HG03460 (cell line): ENCODE measurements around the gene LAGE3.

Experiments used
- ATAC-seq: cut with Tn5 transposase; IDR thresholded peaks from one replicate; pipeline ENCODE4 v1.9.1; 2021; ENCODE audit not compliant: unreplicated experiment

Gene LAGE3

GRCh38 chrX:154477891-154478477 lies 1.1 kb downstream of the LAGE3 start:
- ATAC-seq: no peak

DNA sequence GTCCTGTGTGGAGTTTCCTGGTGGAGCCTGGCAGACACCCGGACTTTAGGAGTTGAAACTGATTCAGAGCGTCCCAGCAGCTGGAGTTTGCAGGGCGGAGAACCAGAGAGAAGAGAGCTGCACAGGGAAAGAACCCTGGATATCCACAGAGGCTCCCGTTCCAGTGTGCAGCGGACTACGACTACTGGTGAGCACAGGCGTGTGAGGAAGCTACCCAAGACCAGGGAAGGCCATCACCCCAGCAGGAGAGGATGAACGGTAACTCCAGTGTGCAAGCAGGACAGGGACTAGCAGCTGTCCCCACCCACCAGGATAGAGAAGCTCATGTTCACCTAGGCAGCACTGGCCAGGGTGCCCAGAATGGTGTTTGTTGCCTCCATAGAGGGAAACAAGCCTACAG lies 2.3 kb downstream of the LAGE3 start:
- ATAC-seq: no peak

GRCh38 chrX:154473683-154474082 lies 5.4 kb downstream of the LAGE3 start:
- ATAC-seq: no peak

DNA sequence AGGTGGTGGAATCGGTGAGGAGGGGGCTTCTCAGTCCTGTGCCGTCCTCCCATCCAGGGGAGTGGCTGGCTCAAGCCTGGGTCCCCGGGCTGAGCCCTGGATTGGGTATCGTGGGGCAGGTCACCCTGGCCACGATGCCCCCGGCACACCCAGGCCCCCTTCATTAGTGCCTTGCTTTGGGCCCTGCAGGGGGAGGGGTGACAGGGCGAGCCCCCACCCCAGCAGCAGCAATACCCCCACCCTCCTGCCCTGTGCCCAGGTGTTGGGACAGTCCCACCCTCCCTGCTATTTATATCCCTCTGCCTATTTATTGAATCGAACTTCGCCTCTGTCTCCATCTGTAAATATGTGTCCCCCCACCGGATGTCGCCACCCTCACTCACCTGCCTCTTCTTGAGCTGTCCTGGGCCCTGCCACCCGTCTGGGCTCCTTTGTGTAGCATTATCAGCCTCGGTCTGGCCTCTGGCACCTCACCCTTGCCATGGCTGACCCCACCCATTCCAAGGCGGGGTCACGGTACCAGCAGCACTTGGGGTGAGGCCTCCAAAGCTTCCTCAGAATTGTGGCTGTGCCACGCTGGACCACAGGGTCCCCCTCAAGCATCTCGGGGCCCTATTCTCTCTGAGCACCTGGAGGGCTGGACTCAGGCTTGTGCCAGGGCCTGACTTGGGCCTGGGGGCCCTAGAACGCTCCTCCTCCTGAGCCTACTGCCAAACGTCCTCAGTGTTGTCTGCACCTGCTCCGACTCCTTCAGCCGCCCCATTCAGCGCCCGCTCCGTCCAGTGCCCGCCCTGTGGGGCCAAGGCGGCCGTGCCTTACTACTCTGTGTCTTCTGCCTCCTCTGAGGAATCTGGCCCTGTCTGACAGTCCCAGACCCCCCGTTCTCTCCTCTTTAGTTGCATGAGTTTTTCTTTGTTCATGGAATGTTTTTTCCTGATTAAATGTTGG lies 6.1 kb downstream of the LAGE3 start:
- ATAC-seq: no peak

DNA sequence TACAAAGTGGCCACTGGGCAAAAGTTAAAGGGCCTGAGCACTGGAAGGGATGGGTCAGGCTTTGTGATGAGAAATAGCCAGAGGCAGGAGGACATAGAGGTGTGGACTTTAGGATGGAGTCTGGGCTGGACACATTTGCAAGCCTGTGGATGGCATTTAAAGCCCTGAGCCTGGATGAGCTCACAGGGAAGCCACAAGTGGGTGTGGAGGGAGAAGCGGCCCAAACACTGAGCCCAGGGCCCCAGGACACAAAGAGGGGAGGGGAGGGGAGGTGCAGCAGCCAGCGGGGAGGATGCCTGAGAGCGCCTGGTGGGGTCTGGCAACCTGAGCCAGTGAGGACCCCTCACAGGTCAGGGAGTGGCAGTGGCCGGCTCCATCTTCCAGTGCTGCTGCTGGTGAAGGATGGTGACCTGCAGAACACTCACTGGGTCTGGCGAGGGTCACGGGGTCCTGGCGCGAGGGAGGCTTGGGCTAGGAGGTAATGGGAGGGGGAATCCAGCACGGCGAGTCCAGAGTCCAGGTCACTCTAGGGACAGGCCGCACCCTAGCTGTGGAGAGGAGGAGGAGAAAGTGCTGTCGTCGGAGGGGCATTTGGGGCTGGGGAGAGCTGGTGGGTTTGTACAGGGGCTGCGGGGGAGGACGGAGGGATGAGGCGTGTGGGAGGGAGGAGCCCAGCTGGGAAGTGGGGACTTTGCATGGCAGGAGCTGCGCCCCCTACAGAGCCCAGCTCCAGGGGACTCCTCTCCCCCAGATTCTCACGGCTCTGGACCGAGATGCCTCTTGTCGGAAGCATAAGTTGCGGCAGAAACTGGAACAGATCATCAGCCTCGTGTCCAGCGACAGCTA lies 7.0 kb downstream of the LAGE3 start:
- no peak for ATAC-seq

DNA sequence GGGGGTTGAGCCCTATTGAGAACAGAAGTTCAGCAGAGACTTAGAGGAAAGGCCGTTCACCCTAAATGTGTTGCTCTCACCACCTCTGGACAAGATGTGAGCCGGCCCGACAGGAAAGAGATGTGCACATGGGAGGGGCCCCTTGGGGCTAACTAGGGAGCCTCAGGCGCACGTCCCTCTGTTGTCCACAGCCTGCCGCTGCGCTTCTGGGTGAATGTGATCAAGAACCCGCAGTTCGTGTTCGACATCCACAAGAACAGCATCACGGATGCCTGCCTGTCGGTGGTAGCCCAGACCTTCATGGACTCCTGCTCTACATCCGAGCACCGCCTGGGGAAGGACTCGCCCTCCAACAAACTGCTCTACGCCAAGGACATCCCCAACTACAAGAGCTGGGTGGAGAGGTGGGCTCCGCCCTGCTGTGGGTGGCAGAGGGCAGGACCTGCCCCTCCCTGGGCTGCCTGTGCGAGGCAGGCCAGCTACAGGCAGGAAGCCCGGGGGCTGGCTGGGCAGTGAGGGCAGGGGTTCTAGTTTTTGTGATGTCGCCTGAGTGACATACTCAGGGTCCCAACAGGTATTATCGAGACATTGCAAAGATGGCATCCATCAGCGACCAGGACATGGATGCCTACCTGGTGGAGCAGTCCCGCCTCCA lies 8.0 kb downstream of the LAGE3 start:
- ATAC-seq: no peak

GRCh38 chrX:154470434-154470833 lies 8.6 kb downstream of the LAGE3 start:
- no peak for ATAC-seq

- no peak for ATAC-seq
These were observed 9.2 kb downstream of the LAGE3 start for GRCh38 chrX:154469880-154470279.

DNA sequence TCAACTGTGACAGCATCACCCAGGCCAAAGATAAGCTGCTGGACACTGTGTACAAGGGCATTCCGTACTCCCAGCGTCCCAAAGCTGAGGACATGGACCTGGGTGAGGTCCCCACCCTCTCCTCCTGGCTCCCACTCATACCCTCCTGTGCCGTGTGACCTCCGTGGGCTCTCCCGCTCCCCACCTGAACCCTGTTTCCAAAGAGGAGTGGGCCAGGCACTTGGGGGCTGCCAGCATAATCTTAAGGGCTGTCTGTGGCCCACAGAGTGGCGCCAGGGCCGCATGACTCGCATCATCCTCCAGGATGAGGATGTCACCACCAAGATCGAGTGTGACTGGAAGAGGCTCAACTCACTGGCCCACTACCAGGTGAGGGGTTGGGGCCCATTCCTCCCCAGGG lies 10.0 kb downstream of the LAGE3 start:
- no peak for ATAC-seq

- no peak for ATAC-seq
These were observed 10.9 kb downstream of the LAGE3 start for GRCh38 chrX:154468217-154468616.

DNA sequence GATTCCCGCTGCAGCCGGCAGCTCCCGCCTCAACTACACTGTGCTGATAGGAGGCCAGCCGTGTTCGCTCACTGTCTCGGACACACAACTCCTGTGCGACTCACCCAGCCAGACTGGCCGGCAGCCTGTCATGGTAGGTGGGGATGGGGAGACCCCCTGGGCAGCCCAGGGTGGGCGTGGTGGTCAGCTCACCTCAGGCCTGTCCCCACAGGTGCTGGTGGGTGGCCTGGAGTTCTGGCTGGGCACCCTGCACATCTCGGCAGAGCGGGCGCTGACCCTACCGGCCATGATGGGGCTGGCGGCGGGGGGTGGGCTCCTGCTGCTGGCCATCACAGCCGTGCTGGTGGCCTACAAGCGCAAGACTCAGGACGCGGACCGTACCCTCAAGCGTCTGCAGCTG lies 11.5 kb downstream of the LAGE3 start:
- no peak for ATAC-seq

DNA sequence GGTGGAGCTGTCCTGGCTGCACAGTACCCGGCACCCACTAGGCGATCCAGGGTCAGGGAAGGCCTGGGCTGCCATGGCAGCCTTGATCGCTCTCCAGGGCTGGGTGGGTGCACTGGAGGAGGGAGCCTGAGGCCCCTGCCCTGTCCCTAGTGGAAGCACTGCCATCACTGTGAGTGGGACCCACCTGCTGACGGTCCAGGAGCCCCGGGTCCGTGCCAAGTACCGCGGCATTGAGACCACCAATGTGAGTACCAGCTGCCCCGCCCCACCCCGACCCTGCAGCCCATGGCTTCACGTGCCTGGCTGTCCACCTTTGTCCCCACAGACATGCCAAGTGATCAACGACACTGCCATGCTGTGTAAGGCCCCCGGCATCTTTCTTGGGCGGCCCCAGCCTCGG lies 12.2 kb downstream of the LAGE3 start:
- no peak for ATAC-seq

DNA sequence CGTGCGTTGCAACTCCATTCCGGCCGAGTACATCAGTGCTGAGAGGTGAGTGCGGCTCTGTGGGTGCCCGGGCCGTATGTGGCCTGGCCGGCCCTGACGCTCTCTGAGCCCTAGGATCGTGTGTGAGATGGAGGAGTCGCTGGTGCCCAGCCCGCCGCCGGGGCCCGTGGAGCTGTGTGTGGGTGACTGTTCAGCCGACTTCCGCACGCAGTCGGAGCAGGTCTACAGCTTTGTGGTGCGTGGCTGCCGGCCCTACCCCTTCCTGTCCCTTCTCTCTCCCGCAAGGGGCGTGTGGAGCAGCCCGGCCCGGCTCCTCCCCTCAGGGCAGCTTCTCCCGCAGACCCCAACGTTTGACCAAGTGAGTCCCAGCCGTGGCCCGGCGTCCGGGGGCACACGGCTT lies 13.0 kb downstream of the LAGE3 start:
- ATAC-seq: no peak

DNA sequence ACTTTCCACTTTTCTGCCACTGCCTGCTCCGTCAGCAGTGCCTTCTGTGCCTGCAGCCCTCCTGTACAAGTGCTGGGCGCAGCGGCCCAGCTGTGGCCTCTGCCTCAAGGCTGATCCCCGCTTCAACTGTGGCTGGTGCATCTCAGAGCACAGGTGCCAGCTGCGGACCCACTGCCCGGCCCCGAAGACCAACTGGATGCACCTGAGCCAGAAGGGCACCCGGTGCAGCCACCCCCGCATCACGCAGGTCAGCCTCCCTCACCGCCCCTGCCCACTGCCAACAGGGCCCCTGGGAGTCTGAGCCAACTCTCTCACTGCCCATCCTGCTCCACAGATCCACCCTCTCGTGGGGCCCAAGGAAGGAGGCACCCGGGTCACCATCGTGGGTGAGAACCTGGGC lies 13.5 kb downstream of the LAGE3 start:
- no peak for ATAC-seq

GRCh38 chrX:154464806-154465365 lies 14.2 kb downstream of the LAGE3 start:
- ATAC-seq: no peak

DNA sequence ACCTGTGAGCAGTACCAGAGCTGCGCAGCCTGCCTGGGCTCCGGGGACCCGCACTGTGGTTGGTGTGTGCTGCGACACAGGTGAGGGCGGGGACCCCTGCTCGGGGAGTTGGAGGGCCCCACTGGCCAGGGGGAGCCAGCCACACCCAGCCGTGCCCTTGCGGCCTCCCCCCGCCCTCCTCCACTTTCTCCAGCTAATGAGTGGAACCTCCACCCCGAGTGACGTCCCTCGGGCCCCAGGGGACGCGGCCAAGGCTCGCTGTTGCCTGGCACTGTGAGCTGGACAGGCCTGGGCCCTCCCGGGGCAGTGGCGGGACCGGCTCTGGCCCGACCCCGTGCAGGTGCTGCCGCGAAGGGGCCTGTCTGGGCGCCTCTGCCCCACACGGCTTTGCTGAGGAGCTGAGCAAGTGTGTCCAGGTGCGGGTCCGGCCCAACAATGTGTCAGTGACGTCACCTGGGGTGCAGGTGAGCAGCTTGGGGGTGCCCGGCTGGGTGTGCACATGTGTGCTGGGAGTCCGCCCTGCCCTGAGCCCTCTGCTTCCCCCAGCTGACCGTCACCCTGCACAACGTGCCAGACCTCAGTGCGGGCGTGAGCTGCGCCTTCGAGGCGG lies 15.4 kb downstream of the LAGE3 start:
- no peak for ATAC-seq

- no peak for ATAC-seq
These were observed 16.7 kb downstream of the LAGE3 start for GRCh38 chrX:154462396-154462795.

- ATAC-seq: no peak
These were observed 18.8 kb downstream of the LAGE3 start for GRCh38 chrX:154460326-154460725.

GRCh38 chrX:154459832-154460231 lies 19.2 kb downstream of the LAGE3 start:
- ATAC-seq: no peak
